K562 (cell line): ENCODE results near the gene HS3ST5. TPM values are rescaled to one million over a fixed set of nuclear protein-coding genes. Genes with fewer than 3 reads are reported as not detected.

ENCODE experiments used
- GATA2 ChIP-seq: sonication (generic); formaldehyde crosslinking; IDR thresholded peaks from 2 replicates; pipeline ENCODE4 v1.4.0; 2020; ENCODE audit warnings: mild to moderate bottlenecking, missing genetic modification reagents
- NEUROD1 ChIP-seq: fragments of 150-350 bp; IDR thresholded peaks from 2 replicates; pipeline ENCODE4 v1.6.1; 2014; ENCODE audit warnings: borderline replicate concordance, low read length, low read depth; ENCODE audit not compliant: partially characterized antibody
- NR0B1 ChIP-seq: fragments of 450-650 bp; IDR thresholded peaks from one replicate; pipeline ENCODE4 v1.6.1; 2018; ENCODE audit warnings: mild to moderate bottlenecking, moderate library complexity; ENCODE audit not compliant: partially characterized antibody
- TEAD2 ChIP-seq: fragments of 450-650 bp; IDR thresholded peaks from 2 replicates; pipeline ENCODE4 v1.6.1; 2016; ENCODE audit warnings: missing genetic modification characterization, control low read depth, missing compliant biosample characterization
- polyA plus RNA-seq, 8 experiments: library from polyadenylated mRNA; depleted of rRNA in 4 of 8; stranded (reverse) in 5 of 8; unstranded in 3 of 8; fragments of >200 nt; fragmentation: Nextera tagmentation in 2 of 8; fragmentation: Illumina TruSeq in 1 of 8; extraction: Ambion mirVana in 2 of 8; extraction: Trizol in 1 of 8; gene quantifications; 2 replicates each; pipeline versions ENCODE4 v1.2.1 to v1.2.3, GENCODE V29; 2011 to 2014; ENCODE audit warnings: inconsistent platforms in 1 of 8, missing spikeins in 1 of 8
- total RNA-seq, 7 experiments: library from RNA; depleted of rRNA in 6 of 7; stranded (reverse); fragments of >200 nt in 6 of 7; fragmentation: Illumina TruSeq in 2 of 7; extraction: Trizol in 2 of 7; gene quantifications; 2 replicates each; pipeline versions ENCODE4 v1.2.1 to v1.2.3, GENCODE V29; 2011 to 2021; ENCODE audit warnings: low replicate concordance in 1 of 7
- TF ChIP-seq, protein P1 (sequence below), 2 experiments: fragments of 200-800 bp in 1 of 2; sonication (Bioruptor generic) in 1 of 2; sonication (generic) in 1 of 2; formaldehyde crosslinking in 1 of 2; IDR thresholded peaks in 1 of 2; conservative IDR thresholded peaks in 1 of 2; 2 replicates each; pipeline versions ENCODE4 v1.5.0 to v1.6.1; 2016 to 2020; ENCODE audit warnings: missing compliant biosample characterization in 1 of 2, missing genetic modification characterization in 1 of 2, missing genetic modification reagents in 1 of 2
- TF ChIP-seq, protein P2 (sequence below): fragments of 250-450 bp; sonication (Bioruptor Pico); IDR thresholded peaks from 2 replicates; pipeline ENCODE4 v1.5.0; 2021

Gene HS3ST5
- total and polyA plus RNA-seq, 9 of the 15 experiments (the other 6 are each of a cell fraction or from before 2014, with no cell fraction given): not detected

- TF ChIP-seq NR0B1: no peak
- TF ChIP-seq NEUROD1: no peak
- TF ChIP-seq, protein P1, sequence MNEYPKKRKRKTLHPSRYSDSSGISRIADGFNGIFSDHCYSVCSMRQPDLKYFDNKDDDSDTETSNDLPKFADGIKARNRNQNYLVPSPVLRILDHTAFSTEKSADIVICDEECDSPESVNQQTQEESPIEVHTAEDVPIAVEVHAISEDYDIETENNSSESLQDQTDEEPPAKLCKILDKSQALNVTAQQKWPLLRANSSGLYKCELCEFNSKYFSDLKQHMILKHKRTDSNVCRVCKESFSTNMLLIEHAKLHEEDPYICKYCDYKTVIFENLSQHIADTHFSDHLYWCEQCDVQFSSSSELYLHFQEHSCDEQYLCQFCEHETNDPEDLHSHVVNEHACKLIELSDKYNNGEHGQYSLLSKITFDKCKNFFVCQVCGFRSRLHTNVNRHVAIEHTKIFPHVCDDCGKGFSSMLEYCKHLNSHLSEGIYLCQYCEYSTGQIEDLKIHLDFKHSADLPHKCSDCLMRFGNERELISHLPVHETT (CRISPR knock-in tag; conservative IDR thresholded peaks at IDR 0.05 in 1 of 2, IDR thresholded peaks at IDR 0.05 in 1 of 2): no peak
- TF ChIP-seq TEAD2 (tag): no peak
- TF ChIP-seq, protein P2, sequence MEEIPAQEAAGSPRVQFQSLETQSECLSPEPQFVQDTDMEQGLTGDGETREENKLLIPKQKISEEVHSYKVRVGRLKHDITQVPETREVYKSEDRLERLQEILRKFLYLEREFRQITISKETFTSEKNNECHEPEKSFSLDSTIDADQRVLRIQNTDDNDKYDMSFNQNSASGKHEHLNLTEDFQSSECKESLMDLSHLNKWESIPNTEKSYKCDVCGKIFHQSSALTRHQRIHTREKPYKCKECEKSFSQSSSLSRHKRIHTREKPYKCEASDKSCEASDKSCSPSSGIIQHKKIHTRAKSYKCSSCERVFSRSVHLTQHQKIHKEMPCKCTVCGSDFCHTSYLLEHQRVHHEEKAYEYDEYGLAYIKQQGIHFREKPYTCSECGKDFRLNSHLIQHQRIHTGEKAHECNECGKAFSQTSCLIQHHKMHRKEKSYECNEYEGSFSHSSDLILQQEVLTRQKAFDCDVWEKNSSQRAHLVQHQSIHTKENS (CRISPR knock-in tag): no peak
- TF ChIP-seq GATA2 (CRISPR knock-in tag): no peak
- TF ChIP-seq, all 486 proteins: peak for 0
Measured at GRCh38 chr6:114267897-114268296, 74.9 kb downstream of the HS3ST5 start (continued).
